Stimulated activated CD8-positive, alpha-beta memory T cell treated with anti-CD3 and anti-CD28 coated beads, Interleukin-7, amount 100 ng/mL, for 1 hour (primary cell): ENCODE data around the gene SEMA5A.

ENCODE experiments used
- DNase-seq, 2 donors: peaks; one replicate each; pipeline ENCODE4 v3.0.0-alpha.2; 2020; ENCODE audit warnings: low read depth in 2 of 2

Gene SEMA5A

DNA sequence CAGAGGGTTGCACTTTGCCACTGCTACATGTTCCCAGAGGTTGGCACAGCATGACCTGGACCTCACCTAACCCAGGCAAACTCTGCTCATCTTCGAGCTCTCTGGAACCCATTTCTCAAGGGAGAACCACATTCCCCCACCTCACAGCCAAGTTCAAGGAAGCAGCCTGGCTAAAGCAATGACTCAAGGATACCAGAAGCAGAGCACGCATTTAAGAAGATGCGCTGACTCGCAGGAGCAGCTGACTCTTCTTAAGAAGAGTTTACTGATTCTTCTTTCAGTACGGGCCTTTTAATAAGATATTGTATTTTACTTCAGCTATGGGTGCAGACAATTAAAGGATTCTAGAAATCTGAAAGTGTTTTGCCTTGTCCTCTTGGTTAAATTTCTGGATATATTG, 4.1 kb upstream of the SEMA5A start:
- no peak for DNase-seq

DNA sequence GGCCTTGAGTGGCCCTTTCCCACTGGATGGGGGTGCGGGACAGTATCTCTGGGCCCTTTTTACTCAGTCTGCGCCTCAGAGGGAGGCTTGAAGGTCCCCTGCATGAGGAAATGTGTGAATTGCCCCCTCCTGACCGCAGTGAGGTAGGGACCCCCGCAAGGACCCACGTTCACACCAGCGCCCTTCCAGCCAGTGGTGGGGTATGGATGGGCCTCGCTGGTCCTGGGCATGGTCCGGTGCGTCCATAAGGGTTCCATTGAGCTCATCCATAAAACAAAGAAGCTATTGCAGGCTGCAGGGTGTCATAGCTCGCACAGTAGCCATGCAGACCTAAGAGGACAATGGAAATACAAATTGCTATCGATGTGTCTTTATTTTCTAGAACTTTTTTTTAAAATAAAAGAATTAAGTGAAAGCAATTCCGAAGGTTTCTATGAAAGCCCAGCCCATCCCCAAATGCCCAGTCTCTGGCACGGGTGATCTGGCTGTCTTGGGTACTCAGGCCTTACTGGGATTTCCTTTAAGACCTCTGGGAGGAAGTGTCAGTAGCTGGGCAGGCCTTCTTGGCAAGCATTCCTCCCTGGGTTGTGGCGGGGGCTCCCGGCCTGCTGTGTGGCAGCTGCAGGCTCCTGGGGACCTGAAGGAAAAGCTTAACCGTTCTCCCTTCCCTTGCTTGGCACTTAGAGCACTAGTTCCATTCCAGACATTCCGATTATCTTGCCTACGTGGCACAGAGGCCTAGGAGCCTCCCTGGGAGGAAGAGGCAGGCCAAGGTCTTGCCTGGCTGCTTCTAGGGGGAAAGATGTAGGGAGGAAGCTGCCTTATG, 1.5 kb upstream of the SEMA5A start:
- DNase-seq: no peak

DNA sequence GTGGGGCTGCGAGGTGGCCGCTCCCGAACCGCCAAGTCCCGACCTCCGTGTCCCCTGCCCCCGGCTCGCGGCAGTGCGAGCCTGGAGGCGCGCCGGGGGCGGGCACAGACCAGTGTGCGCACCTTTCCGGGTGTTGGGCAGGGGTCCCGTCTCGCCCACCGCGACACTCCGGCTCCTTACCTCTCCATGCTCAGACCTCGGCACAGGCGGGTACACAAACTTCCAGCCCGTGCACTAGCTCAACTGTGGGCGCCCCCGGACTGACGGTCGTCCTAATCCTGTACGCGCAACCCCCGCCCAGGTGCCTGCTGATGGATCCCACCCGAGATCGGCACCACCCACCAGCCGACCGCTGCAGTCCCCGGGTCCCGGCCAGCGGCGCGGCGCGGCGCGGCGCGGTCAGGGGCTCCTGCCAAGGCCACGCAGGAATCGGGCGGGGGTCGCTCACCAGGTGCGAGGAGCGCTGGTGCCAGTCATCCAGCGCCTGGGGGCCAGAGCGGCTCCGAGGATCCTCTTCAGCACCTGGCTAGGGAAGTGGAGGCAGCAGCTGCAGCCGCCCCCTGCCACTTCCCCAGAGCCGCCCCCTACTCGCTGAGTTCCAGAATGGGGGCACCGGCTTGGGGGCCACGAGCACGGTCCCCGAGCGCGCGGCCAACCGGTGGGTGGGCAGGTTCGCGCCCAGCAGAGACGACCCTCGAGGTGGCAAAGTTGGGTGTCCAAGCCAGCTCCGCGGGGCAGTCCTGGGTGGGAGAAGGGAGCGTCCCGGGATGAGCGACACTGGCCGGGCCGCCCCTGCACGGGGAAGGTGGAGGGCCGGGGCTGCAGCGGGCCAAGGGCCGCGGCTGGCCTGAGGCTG, 511 bp downstream of the SEMA5A start:
- DNase-seq: no peak

DNA sequence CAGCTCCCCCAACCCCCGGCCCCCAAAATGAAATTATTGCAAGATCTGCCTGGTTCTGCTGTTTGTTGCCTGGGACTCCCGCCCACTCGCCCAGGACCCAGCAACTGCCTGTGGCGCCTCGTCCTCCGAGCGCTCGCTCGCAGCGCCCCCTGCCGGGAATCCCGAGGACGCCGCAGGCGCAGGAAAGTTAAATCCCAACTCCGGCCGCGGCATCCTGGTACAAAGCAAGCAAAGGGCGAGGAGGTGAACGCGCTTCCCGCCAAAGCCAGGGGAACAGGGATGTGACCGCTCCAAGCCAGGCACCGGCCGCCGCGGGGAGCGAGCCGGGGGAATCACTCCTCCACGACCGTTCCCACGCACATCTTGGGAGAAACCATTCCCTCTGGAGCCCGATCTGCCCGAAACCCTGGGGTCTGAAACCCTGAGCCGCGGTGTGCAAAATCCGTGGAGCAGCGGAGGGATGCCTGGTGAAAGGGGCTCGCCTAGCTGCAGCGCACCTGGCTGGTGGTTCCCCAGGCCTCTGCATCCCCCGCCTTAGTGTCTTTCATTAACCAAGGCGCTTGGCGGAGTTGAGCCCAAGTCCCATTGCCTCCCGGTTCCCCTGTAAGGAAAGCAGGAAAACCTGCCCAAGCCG, 1.3 kb downstream of the SEMA5A start:
- peak in 1 of 2 donors; percentile 27 for DNase-seq

DNA sequence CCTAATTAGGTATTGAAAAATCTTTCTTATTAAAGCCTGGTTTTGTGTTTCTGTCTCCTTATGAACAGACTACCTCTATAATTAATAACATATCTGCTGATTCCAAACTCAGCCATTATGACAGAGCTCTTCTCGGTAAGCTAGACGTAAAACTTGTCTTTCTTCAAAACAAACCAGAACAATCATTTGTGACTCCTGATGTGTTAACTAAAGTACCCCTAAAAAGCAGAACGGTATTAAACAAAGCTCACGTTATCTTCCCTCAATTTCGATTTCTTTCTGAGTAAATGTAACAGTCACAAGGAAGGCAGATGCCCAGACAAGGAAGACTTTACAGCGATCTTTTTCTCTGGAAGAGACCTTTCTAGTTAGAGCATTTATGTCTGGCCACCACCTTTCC, 1.8 kb downstream of the SEMA5A start:
- DNase-seq: no peak

DNA sequence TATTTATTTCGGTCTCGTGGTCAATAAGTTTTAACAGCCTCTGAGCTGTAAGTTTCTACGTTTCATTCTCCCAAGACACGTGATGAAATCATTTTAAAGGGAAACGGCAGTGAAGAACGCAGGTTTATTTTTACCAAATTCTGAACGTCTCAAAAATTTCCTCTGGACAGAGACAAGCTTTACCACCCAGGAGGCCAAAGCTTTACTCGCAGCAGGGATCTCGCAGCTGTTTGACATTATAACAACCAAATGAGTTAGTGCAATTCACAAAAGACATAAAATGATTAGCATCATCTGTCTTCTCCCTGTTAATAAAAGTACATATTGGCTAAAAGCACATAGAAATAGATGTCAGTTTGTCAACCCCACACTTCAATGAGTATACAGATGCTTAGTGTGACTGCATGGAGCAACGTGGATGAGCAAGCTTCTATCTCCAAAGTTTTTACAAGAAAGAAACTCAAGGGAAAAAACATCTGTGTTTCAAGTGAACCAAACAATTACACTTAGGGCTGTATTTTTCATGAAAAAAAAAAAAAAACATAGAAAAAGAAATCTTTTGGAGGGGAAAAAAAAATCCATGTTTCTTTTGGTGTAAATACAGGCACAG, 2.5 kb downstream of the SEMA5A start:
- no peak for DNase-seq

DNA sequence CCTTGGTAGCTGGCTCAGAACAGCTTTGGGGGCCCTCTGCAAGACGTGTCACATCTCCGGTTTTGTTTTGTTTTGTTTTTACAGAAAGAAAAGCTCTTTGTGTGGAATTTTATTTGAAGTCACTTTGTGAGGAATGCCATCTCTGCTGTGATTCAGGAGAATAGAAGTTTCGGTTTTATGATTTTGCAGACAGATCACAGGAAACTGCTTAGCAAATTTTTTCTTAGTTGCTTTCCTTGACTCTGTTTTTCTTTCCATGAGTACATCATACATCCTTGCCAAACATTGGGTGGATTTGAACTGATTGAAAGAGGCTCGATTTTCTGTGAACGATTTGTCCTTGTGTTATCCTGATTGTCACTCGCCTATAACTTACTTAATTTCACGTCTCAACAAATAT, 5.1 kb downstream of the SEMA5A start:
- no peak for DNase-seq

DNA sequence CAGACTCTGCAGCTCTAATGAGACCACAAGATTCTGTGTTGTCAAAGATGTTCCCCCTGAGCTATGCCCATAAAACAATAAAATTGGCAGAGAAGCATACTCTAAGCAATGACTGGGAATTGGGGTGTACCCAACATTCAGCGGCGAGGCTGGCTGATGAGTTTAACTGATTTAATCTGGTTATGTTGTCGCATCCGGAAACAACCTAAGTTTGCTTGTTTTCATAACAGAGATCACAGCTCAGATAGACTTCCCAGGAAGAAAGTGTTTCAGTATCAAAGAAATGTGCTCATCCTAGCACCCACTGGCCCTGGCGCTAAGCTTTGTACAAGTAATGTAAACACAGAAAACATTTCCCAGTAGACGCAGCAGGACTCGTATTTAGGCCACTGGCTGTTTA, 7.4 kb downstream of the SEMA5A start:
- no peak for DNase-seq

DNA sequence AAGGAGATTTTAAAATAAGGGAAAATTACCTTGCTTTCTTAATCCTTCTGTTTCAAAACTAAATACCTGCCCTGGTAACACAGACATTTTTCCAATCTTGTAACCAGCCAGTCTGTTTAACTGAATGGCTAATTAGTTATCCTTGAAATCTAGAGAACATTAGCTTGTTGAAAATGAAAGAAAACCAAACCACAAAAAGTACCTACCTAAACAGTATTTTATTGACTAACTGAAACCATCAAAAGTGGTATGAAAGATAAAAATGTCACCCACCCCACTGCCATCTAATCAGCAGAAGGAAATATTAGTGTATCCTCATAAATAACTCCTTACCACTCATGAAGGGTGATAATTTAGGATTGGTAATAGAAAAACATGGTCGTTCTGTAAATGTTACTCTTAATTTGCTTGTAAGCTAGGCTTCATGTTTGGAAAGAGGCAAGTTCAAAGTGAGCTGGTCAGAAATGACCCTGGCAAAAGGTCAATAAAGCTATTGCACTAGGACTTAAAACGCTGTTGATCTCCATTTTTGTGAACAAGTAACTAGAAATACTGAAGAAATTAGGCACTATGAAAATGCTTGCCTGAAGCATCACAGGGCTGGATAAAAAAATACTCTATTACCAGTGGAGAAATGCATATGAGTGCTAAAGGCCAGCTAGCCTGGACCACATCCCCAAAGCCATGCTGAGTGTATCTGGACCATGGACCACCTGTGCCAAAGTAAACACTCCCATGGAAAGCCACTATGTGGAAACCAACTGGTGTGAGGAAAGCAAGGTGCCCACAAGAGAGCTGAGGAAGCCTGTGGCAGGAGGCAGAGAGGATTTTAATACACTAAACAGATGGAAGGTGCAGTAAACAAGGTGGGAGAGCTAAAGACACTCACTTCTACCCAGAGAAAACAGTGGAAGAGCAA, 8.4 kb downstream of the SEMA5A start:
- DNase-seq: no peak

DNA sequence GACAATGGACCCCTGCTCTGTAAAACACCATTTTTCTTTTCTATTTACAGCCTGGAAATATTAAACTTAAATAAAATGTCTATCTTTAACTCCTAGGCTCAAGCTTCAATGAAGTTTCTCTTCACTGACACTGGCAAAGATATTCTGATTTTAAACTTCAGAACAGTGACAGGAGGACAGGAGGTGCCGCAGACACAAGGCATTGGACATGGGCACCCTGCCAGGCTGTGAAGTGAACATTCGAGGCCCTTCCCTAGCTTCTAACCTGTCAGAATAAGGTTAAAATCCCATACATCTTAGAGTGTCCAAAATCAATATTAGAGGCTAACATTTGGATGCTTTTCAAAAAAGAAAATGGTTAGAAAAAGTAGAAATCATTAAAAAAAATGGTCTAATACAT, 9.2 kb downstream of the SEMA5A start:
- no peak for DNase-seq

DNA sequence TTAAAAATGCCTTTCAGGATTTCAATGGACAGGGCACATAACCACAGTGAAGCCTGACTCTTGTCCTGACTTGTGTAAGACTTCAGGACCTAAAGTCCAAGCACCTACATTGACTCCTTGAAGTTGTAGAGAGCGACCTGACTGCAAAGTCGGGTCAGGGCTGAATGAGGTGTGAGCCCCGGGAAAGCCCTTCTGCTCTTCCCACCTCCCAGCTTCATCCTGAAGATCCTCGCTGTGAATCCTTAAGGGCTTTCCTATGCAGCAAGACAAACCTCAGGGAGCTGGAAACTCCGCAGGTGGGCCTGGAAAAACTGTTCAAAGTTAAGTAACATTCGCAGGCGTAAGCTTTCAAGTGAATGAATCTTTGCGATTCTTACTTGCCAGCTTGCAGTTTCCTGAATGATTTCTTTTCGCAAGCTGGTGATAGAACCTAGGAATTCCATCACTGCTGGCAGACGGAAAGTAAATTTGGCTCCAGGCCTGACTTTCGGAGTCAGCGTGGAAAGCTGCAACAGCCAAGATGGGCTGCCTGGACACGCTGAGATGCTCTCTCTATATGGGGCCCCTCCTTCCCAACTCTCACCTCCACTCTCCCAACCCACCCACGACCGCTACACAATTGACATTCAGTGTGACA, 10.9 kb downstream of the SEMA5A start:
- no peak for DNase-seq

DNA sequence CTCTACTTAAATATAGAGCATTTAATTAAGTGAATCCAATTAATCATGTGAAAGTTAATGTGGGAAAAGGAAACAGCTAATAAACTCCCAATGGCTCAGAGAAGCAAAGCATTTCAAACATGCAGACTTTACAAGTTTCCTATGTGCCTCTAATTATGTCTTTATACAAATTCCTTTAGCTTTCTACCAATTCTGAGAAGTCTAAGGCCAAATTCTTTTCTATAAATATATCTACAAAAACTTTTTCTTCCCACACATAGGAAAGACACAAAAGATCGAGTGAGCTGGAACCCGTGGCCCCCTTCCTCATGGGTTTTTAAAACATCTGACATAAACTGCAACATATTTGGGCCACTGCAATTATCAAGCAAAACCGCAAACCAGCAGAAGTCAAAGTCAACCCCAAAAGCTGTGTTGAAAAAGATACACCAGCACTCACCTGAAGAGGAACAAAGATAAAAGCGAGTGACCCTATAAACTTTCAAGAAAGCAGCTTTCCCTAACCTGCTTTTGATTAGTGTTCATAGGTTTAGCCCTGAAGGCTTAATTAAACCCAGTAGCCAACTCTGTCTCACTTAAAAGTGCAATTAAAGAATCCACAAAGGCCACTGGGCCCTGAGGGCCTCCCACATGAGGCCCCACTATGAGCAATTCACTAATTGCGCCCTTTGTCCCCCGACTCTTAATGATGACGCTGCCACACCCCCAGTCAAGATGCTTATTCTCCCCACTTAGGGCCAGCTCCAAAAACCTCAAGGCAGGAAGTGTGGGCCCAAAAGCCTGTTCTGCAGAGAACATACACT, 12.1 kb downstream of the SEMA5A start:
- no peak for DNase-seq

DNA sequence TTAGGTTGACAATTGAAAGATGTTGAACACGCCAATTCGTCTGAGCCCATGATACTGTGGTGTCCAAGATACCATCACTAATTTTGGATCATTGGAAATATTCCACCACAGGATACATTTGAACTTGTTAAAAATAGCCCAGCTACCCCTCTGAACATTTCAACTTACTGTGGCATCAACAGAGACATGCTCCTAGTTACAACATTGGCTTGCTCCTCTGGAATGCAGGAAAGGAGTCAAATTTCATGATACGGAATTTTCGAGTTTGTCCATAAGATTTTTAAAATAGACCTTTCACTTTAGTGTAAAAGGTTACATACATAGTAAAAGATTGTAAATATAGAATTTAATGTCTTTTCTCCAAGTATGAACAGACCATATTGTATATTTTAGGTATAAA, 12.8 kb downstream of the SEMA5A start:
- no peak for DNase-seq

DNA sequence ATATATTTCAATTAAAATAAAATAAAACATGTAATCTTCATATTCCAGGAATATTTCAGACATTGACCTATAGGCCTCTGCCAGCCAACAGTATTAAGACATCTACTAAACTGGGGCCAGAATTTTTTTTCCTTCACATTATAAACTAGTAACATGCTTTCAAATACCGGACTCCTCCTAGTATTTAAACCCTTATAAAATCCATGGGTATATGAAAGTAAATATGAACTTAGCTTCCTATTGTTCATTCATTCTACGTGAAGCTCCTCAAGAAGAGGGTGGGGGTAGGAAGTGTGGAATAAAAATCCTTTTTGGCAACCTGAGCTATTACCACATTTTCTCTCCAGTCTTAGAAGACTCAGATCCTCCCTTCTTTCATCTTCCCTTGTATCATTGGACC, 16.4 kb downstream of the SEMA5A start:
- DNase-seq: no peak

DNA sequence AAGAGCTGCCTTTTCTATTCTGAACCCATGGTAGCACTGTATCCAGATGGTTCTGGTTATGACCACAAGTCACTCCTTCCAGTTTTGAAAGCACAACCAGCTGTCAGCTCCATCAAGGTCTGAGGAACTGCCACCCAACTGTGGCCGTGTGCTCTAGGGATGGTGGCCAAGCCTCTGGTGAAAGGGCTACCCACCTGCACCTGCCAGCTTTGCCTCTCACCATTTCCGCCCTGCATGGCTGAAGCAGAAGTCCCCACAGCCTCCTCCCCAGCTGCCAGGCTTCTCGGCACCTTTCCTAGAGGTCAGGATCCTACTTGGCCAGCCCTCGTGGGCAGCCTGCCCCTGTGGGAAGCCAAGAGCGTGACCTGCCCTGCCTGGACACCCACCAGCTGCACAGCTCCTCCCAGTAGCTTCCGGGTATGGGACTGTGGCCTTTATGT, 16.8 kb downstream of the SEMA5A start:
- no peak for DNase-seq

DNA sequence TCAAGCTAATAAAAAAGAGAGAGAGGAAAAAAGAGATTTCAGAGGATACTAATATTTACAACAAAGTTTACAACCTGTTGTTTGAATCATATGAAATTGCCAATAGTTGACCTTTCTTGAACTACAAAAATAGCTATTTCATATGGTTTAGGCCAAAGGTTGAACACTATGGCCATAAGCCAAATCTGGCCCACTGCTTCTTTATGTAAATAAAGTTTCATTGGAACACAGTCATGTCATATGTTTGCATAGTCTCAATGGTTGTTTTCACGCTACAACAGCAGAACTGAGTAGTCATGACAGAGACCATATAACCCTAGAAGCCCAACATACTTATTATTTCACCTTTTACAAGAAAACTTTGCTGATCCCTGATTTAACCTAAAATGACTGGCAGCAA, 20.9 kb downstream of the SEMA5A start:
- no peak for DNase-seq

DNA sequence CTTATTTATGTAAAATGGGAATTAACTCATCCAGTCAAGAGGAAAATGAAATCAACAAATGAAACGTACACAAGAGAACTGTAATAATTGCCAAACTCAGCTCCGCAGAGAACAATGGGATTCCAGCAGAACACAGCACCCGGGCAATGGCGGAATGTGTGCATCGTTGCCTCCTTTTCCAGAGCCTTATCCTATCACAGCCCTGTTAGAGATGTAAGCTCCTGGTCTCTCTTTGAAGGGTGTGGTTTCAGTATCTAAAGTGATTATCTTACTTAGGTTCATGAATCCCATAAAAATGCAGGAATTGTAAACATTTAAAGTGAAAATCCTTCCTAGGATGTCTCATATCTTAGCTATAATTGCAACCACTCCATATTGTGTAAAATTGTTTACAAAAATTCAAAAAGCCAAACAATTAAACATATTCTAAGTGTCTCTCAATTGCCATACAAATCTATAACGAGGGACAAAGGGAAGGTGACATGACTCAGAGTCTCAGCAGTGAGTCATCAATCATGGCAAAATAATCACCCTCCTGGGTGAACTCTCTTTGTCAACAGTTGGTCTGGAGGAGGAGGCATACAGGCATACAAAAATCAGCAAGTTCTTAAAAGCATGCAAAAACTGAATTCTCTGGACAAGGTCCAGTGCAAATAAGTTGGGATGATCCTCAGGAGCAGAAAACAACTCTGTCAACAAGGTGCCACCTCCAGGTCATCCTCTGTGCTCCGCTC, 22.6 kb downstream of the SEMA5A start:
- DNase-seq: no peak

DNA sequence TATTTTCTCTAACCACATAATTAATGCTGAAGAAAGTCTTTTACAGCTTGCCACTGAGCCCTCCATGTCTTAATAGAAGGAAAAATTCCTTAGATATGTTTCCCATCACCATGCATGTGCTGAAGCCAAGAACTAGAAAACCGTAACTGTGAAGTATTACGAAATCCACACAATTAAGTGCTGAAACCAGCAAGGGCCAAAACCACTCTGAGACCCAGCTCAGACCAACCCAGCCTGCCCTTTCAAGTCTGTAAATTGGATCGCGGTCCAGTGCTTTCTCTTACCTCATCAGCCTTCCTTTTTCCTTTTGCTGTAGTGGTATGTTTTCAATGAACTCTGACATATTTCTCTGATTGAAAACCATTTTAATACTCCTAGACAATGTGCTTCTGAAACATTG, 26.3 kb downstream of the SEMA5A start:
- no peak for DNase-seq

DNA sequence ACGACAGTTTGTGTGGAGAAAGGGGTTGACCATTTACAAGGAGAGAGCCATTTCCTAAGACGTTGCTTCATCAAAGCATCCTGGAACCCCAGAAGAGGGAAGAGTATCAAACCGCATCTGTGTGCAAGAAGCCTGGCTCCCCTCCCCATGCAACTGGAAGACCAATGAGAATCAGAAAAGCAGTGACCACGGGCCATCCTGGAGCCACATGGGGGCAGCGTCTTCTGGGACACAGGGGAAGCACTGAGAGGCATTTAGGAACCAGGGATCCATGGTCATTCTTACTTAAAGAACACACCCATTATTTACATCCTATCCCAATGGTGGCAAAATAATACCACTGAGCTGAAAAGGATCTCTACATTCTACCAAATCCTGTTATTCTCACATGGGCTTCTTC, 29.3 kb downstream of the SEMA5A start:
- DNase-seq: no peak
